GM19025 (cell line): ENCODE results near the gene FAM177A1.

ENCODE experiments used
- ATAC-seq: cut with Tn5 transposase; IDR thresholded peaks from one replicate; pipeline ENCODE4 v1.9.1; 2021; ENCODE audit warnings: mild to moderate bottlenecking, low read depth, moderate library complexity; ENCODE audit not compliant: unreplicated experiment

FAM177A1 gene

GRCh38 chr14:35121887-35122695 is 76.0 kb downstream of the FAM177A1 start, which contains the start of the genes PPP2R3C and PRORP:
PPP2R3C (minus strand) TSS chr14:35121990; CDS start chr14:35121959, 31 bp downstream.
PRORP (plus strand) TSS chr14:35122552; CDS start chr14:35123246, 694 bp downstream.
- peak; percentile 75 for ATAC-seq

- ATAC-seq = no peak
Observed at GRCh38 chr14:35122696-35123387, 76.8 kb downstream of the FAM177A1 start.

- ATAC-seq = no peak
Observed at GRCh38 chr14:35123388-35123703, 77.3 kb downstream of the FAM177A1 start.

- no peak for ATAC-seq
Observed at GRCh38 chr14:35124127-35124526, 78.1 kb downstream of the FAM177A1 start.
